Panc1 (cell line): Measurements from ENCODE around the gene CDRT15L2.
"Not testable (repeated sequence)": the region's sequence is repeated elsewhere in the genome, so short reads cannot be mapped to it uniquely, and the experiment has no call there.

ENCODE experiments used
- CTCF ChIP-seq: fragments of 450-650 bp; IDR thresholded peaks from 2 replicates; pipeline ENCODE4 v1.5.1; 2017; ENCODE audit warnings: mild to moderate bottlenecking
- POLR2AphosphoS5 ChIP-seq: IDR thresholded peaks from 2 replicates; pipeline ENCODE4 v1.6.1; 2012; ENCODE audit warnings: mild to moderate bottlenecking, low read depth, low read length, moderate library complexity
- REST ChIP-seq, 2 experiments: IDR thresholded peaks; 2 replicates each; pipeline ENCODE4 v1.6.1; 2011 to 2012; ENCODE audit warnings: low read depth in 2 of 2, control low read depth in 1 of 2, low read length in 1 of 2, mild to moderate bottlenecking in 1 of 2, moderate library complexity in 1 of 2; ENCODE audit not compliant: insufficient read depth in 1 of 2
- SIN3A ChIP-seq: IDR thresholded peaks from 2 replicates; pipeline ENCODE4 v1.6.1; 2012; ENCODE audit warnings: low read depth, mild to moderate bottlenecking, low read length, moderate library complexity, borderline replicate concordance; ENCODE audit not compliant: insufficient read depth

GRCh38 chr17:20530104-20530503, 49.4 kb upstream of the CDRT15L2 start:
- not testable (repeated sequence) for TF ChIP-seq CTCF; POLR2AphosphoS5; REST (IDR thresholded peaks at IDR 0.05; ENCODE audit: insufficient read depth in 1 of 2, low read depth in 2 of 2, low read length in 1 of 2); SIN3A
